Tibial artery (tissue), 4 donors: ENCODE measurements around the gene EYS.

Experiments
- DNase-seq, 2 donors: peaks; one replicate each; pipeline ENCODE4 v3.0.0-alpha.2; 2019
- H3K27ac ChIP-seq, 2 donors: fragments of 200-600 bp; sonication (generic) in 1 of 2; 1 replicate in 1 of 2; 2 replicates in 1 of 2; pipeline ENCODE4 v1.5.1; 2018 to 2019; ENCODE audit warnings: mild to moderate bottlenecking in 1 of 2
- H3K27me3 ChIP-seq, 2 donors: fragments of 200-600 bp; sonication (generic) in 1 of 2; one replicate each; pipeline versions ENCODE4 v1.5.1 to v1.6.0; 2016 to 2019
- H3K36me3 ChIP-seq, 3 donors: fragments of 200-600 bp; sonication (generic) in 2 of 3; one replicate each; pipeline ENCODE4 v1.5.1; 2016 to 2019; ENCODE audit warnings: mild to moderate bottlenecking in 2 of 3
- H3K4me1 ChIP-seq, 4 donors: fragments of 200-600 bp; sonication (generic) in 2 of 4; 1 replicate in 3 of 4; 2 replicates in 1 of 4; pipeline ENCODE4 v1.5.1; 2016 to 2019
- H3K4me3 ChIP-seq, 2 donors: fragments of 200-600 bp; sonication (generic) in 1 of 2; 1 replicate in 1 of 2; 2 replicates in 1 of 2; pipeline ENCODE4 v1.5.1; 2018 to 2019; ENCODE audit warnings: mild to moderate bottlenecking in 2 of 2
- H3K9me3 ChIP-seq, 3 donors: fragments of 200-600 bp; sonication (generic) in 1 of 3; one replicate each; pipeline ENCODE4 v1.5.1; 2016 to 2019
- CTCF ChIP-seq, 2 experiments: fragments of 200-600 bp in 1 of 2; fragments of 450-650 bp in 1 of 2; IDR thresholded peaks; one replicate each; pipeline ENCODE4 v1.5.1; 2017 to 2019; ENCODE audit warnings: antibody characterized with exemption in 2 of 2, mild to moderate bottlenecking in 1 of 2, moderate library complexity in 1 of 2
- intact Hi-C: fragments of 100-400 bp; cut with DNase I; formaldehyde crosslinking; loops from one replicate; pipeline ENCODE4 v1.15.0; 2023; ENCODE audit warnings: low total_unique reads

The EYS gene

GRCh38 chr6:63672582-63673129 is 2034.4 kb downstream of the EYS start:
- no peaks in the 10 kb centered on the region for H3K36me3 ChIP-seq

GRCh38 chr6:63671098-63671754 is 2035.8 kb downstream of the EYS start:
- no peak for TF ChIP-seq CTCF (IDR thresholded peaks at IDR 0.05)
- H3K36me3 ChIP-seq, result no peaks in the 10 kb centered on the region
- H3K27me3 ChIP-seq, result no peaks in the 10 kb centered on the region
- H3K4me1 ChIP-seq, result peaks cover 0 to 44% (median 5%) of the 10 kb centered on the region in 4 donors
- H3K9me3 ChIP-seq, result no peaks in the 10 kb centered on the region
- intact Hi-C loops, result no loop called here
- no peak overlapping the region for H3K27ac ChIP-seq
- H3K4me3 ChIP-seq, result no peak overlapping the region
- no peak for DNase-seq

More at GRCh38 chr6:63672582-63673129, 2034.4 kb downstream of the EYS start:
- H3K27me3 ChIP-seq, result no peaks in the 10 kb centered on the region
- no peaks in the 10 kb centered on the region for H3K9me3 ChIP-seq
- peaks cover 0 to 54% (median 13%) of the 10 kb centered on the region in 4 donors for H3K4me1 ChIP-seq
- TF ChIP-seq CTCF (IDR thresholded peaks at IDR 0.05), result no peak
- H3K27ac ChIP-seq, result no peak overlapping the region
- intact Hi-C loops, result no loop called here
- no peak overlapping the region for H3K4me3 ChIP-seq
- no peak for DNase-seq
